Calu3 (cell line): ENCODE data around the gene SLBP. TPM values are rescaled to one million over a fixed set of nuclear protein-coding genes. Genes with fewer than 3 reads are reported as not detected.

Source experiments
- BruUV-seq: library from RNA; stranded (reverse); fragments of 400-500 nt; replicated peaks from 2 replicates; lab custom pipeline; 2021; lab: Mats Ljungman, UMichigan
- CTCF ChIA-PET: fragments of 300-600 bp; sonication (Branson Sonifier 250); formaldehyde crosslinking; loops from one replicate; lab custom pipeline; 2022; ENCODE audit warnings: antibody characterized with exemption; lab: Charles Lee
- DNase-seq: peaks from one replicate; pipeline ENCODE4 v3.0.0; 2022
- H3K27ac Mint-ChIP-seq: one replicate; pipeline ENCODE4 v1.8.0; 2022; ENCODE audit warnings: mixed read lengths; ENCODE audit not compliant: unreplicated experiment
- H3K27me3 Mint-ChIP-seq: one replicate; pipeline ENCODE4 v1.8.0; 2022; ENCODE audit warnings: mixed read lengths; ENCODE audit not compliant: unreplicated experiment
- H3K36me3 Mint-ChIP-seq: one replicate; pipeline ENCODE4 v1.8.0; 2022; ENCODE audit warnings: mild to moderate bottlenecking, moderate library complexity, mixed read lengths; ENCODE audit not compliant: insufficient read depth, unreplicated experiment
- H3K4me1 Mint-ChIP-seq: one replicate; pipeline ENCODE4 v1.8.0; 2022; ENCODE audit warnings: mild to moderate bottlenecking, low read depth, mixed read lengths; ENCODE audit not compliant: unreplicated experiment
- H3K4me3 Mint-ChIP-seq: one replicate; pipeline ENCODE4 v1.8.0; 2022; ENCODE audit warnings: mild to moderate bottlenecking, low read depth, moderate library complexity, mixed read lengths; ENCODE audit not compliant: unreplicated experiment
- H3K9me3 Mint-ChIP-seq: one replicate; pipeline ENCODE4 v1.8.0; 2022; ENCODE audit warnings: low read depth, mixed read lengths; ENCODE audit not compliant: unreplicated experiment
- intact Hi-C: fragments of 100-400 bp; cut with micrococcal nuclease; formaldehyde crosslinking; loops from one replicate; pipeline ENCODE4 v1.10.0; 2022; ENCODE audit not compliant: unreplicated experiment
- total RNA-seq: library from RNA; stranded (reverse); gene quantifications from 2 replicates; pipeline ENCODE4 v1.2.3, GENCODE V29; 2022
- TF ChIP-seq, protein P1 (sequence below): fragments of 200-600 bp; IDR thresholded peaks from one replicate; pipeline ENCODE4 v1.8.0; 2022; ENCODE audit warnings: antibody characterized with exemption; ENCODE audit not compliant: unreplicated experiment

The SLBP gene
- total RNA-seq, 1 experiment from 2014 or later, result 46.1 TPM

DNA sequence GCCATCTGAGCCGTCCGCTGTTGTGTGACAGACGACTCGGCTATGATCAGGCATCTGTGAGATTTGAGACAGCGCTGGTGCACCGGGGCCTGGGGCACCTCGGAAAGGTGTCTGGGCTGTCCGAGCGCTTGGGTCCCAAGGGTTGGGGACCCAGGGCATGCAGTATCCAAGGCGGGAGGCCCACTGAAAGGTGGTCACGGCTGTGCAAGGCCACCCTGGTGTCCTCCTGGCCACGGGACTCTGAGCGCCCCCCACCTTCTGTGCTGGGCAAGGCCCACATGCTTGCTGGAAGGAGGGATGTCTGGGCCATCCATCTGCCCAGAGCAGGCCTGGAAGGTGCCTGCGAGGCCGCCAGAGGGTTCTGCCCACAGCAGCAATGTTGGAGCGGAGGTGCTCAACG, 29.1 kb upstream of the SLBP start:
- no peak overlapping the region for H3K27ac Mint-ChIP-seq

DNA sequence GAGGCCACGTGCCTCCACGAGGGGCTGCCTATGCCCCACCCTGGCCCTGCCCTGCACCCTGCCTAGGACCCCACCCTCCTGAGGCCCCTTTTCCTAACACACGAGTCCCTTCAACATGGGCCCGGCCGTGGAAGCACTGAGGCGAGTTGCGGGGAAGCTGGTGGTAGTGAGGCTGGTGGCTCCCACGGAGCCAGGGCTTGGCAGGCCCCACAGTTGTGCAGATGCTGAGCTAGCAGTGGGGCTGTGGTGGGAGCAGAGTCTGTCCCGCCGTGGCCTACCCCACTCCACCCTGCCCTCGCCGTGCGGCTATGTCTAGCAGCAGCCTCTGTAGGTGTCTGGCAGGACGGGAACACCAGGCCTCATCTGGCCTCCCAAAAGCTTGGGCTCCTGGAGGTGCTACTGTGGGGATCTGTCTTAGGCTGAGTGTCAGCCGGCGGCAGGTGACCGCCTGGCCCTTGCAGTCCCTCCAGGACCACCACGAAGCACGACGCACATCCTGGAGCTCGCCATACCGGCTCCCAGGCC, 28.0 kb upstream of the SLBP start:
- Mint-ChIP-seq H3K27ac (no peak overlapping the region), H3K36me3 (peaks cover 54% of the 10 kb centered on the region), H3K4me1 (no peaks in the 10 kb centered on the region), H3K27me3 (no peaks in the 10 kb centered on the region), H3K9me3 (peaks cover 4% of the 10 kb centered on the region), H3K4me3 (no peak overlapping the region)
- no TSS peak for BruUV-seq
- CTCF ChIA-PET, result interaction anchor here (0.6 kb wide), 1 partner anchor 16 kb away, joined by 7 read pairs; no protein-coding TSS in a partner anchor
- intact Hi-C loops, result no loop called here
- no peak for DNase-seq
- TF ChIP-seq, protein P1, sequence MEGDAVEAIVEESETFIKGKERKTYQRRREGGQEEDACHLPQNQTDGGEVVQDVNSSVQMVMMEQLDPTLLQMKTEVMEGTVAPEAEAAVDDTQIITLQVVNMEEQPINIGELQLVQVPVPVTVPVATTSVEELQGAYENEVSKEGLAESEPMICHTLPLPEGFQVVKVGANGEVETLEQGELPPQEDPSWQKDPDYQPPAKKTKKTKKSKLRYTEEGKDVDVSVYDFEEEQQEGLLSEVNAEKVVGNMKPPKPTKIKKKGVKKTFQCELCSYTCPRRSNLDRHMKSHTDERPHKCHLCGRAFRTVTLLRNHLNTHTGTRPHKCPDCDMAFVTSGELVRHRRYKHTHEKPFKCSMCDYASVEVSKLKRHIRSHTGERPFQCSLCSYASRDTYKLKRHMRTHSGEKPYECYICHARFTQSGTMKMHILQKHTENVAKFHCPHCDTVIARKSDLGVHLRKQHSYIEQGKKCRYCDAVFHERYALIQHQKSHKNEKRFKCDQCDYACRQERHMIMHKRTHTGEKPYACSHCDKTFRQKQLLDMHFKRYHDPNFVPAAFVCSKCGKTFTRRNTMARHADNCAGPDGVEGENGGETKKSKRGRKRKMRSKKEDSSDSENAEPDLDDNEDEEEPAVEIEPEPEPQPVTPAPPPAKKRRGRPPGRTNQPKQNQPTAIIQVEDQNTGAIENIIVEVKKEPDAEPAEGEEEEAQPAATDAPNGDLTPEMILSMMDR, result no peak

More for the DNA sequence above, 29.1 kb upstream of the SLBP start:
- DNase-seq, result no peak
- Mint-ChIP-seq H3K9me3 (peaks cover 4% of the 10 kb centered on the region), H3K36me3 (peaks cover 50% of the 10 kb centered on the region), H3K4me3 (no peak overlapping the region), H3K4me1 (no peaks in the 10 kb centered on the region), H3K27me3 (no peaks in the 10 kb centered on the region)
- CTCF ChIA-PET, result no interaction called here
- TF ChIP-seq, protein P1, result no peak
- no TSS peak for BruUV-seq
- intact Hi-C loops, result no loop called here

DNA sequence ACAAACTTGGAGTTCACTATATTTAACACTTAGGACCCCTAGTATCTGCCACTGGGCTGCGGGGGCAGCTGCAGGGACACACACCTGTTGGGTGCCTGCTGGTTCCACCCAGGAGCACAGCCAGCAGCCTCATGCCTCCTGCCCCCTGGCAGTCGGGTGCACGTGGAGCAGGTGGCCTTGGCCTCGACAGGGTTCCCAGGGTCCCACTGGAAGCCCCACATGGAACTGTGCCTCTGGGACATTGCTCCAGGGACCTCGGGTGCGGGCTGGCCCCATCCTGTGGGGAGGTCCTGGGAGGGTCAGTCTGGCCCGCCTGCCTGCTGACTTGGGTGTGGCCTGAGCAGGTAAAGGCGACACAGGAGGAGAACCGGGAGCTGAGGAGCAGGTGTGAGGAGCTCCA, 27.2 kb upstream of the SLBP start:
- H3K27ac Mint-ChIP-seq, result no peak overlapping the region
- intact Hi-C loops, result no loop called here
- BruUV-seq, result no TSS peak

DNA sequence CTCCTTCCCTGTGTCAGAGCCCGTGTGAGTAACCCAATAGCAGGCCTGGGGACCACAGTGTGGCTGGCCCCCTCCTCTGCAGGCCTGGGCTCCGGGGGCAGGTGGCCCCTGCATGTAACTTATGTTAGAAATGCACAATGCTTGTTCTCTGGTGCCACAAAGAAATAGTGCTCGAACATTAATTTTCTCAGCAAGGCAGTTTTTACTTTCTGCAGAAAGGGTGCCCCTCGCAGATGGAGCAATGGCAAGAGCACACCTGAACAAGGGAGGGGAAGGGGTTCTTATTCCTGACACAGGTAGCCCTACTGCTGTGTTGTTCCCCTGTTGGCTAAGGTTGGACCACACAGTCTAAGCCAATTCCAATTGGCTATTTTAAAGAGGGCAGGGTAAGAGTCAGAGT, 26.3 kb upstream of the SLBP start:
- BruUV-seq, result no TSS peak
- Mint-ChIP-seq H3K36me3 (peaks cover 55% of the 10 kb centered on the region), H3K27me3 (no peaks in the 10 kb centered on the region), H3K4me1 (no peaks in the 10 kb centered on the region), H3K27ac (peak overlapping the region; percentile 13), H3K4me3 (no peak overlapping the region), H3K9me3 (peaks cover 4% of the 10 kb centered on the region)
- intact Hi-C loops, result no loop called here
- DNase-seq, result no peak
- CTCF ChIA-PET, result no interaction called here
- TF ChIP-seq, protein P1, result no peak

More for the DNA sequence above, 27.2 kb upstream of the SLBP start:
- H3K9me3 Mint-ChIP-seq, result peaks cover 4% of the 10 kb centered on the region
- H3K36me3 Mint-ChIP-seq, result peaks cover 48% of the 10 kb centered on the region
- CTCF ChIA-PET, result no interaction called here
- TF ChIP-seq, protein P1, result no peak
- H3K27me3 Mint-ChIP-seq, result no peaks in the 10 kb centered on the region
- no peaks in the 10 kb centered on the region for H3K4me1 Mint-ChIP-seq
- no peak for DNase-seq
- no peak overlapping the region for H3K4me3 Mint-ChIP-seq
